Measurements from ENCODE around the gene RAB28.

Gene RAB28

DNA sequence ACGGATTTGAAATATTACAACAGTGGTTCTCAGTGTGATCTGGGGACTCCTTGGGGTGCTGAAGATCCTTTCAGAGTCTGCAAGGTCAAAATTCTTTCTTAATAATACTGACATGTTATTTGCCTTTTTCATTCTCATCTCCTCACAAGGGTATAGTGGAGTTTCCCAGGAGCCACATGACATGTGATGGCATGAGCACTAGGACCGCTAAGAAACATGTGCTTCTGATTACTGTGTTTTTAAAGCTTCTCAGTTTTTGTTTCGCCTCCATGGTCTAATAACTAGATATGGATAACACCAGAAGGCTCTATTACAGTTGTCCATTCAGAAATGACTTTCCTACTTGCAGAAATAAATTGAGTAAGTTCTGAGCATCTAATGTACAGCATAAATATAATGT, 156.1 kb downstream of the RAB28 start:
- H4K8ac ChIP-seq (ENCODE audit: low read depth, low read length) = no peak overlapping the region
- no peak overlapping the region for H3K23ac ChIP-seq (ENCODE audit: low read length)
- no peaks in the 10 kb centered on the region for H3K9me3 ChIP-seq (ENCODE audit: insufficient read depth, low read depth, low read length)
- no peak overlapping the region for H2AK5ac ChIP-seq (ENCODE audit: low read length)
- no peak overlapping the region for H3K4me2 ChIP-seq (ENCODE audit: low read length)
- no peak overlapping the region for H3K18ac ChIP-seq (ENCODE audit: low read length)
- no peaks in the 10 kb centered on the region for H3K27me3 ChIP-seq (ENCODE audit: insufficient read depth, low read length)
- H2BK12ac ChIP-seq (ENCODE audit: low read length) = no peak overlapping the region
- no peak overlapping the region for H2AFZ ChIP-seq (ENCODE audit: insufficient read depth, low read length, poor library complexity)
- H3K9ac ChIP-seq (ENCODE audit: low read length) = no peak overlapping the region
- H3K4me1 ChIP-seq (ENCODE audit: control insufficient read depth in 1 of 2, insufficient read depth in 2 of 2, low read length in 2 of 2) = no peaks in the 10 kb centered on the region
- no peak overlapping the region for H3K27ac ChIP-seq (ENCODE audit: low read depth, low read length)
- H3K79me2 ChIP-seq (ENCODE audit: control insufficient read depth, insufficient read depth, low read length, poor library complexity) = no peaks in the 10 kb centered on the region
- no peak overlapping the region for H3K14ac ChIP-seq (ENCODE audit: low read length)
- H3K4me3 ChIP-seq (ENCODE audit: low read depth, low read length) = no peak overlapping the region
- DNase-seq = no peak
- H4K91ac ChIP-seq (ENCODE audit: low read depth, low read length) = no peak overlapping the region
- H3K79me1 ChIP-seq (ENCODE audit: low read length) = no peaks in the 10 kb centered on the region
- no peak overlapping the region for H2BK120ac ChIP-seq (ENCODE audit: insufficient read depth, low read length, poor library complexity)
- WGBS (ENCODE audit: extremely low coverage, insufficient coverage, insufficient read length) = no CpG with 5 or more reads among the region's 3 CpGs
- no peak overlapping the region for H3K4ac ChIP-seq (ENCODE audit: low read depth, low read length)
- no peaks in the 10 kb centered on the region for H3K36me3 ChIP-seq (ENCODE audit: control insufficient read depth in 1 of 2, insufficient read depth in 2 of 2, low read length in 2 of 2)
- no peak overlapping the region for H2BK5ac ChIP-seq (ENCODE audit: low read depth, low read length, poor library complexity)
- no peak overlapping the region for H4K12ac ChIP-seq (ENCODE audit: low read depth, low read length)

DNA sequence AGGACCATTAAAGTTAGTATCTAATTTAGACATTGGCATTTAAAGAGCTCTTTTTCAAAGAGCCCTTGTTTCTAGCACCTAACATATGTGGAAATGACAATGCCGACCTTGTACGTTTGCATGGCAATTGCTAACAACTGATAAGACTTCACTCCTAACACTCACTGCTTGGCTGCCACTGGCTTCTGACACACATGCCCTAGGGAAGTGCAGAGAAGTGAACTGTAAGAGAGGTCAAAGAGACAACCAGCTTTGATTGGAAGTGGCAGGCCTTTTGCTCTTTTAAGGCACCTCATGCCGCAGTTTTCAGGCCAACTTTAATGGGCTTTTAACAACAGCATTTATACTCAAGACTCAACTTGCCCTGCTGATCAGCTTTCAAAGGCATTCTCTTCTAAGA, 158.4 kb downstream of the RAB28 start:
- Histone ChIP-seq H3K27ac (ENCODE audit: low read depth, low read length) (no peak overlapping the region), H3K18ac (ENCODE audit: low read length) (no peak overlapping the region), H3K23ac (ENCODE audit: low read length) (no peak overlapping the region), H4K91ac (ENCODE audit: low read depth, low read length) (no peak overlapping the region), H3K4ac (ENCODE audit: low read depth, low read length) (no peak overlapping the region), H3K79me2 (ENCODE audit: control insufficient read depth, insufficient read depth, low read length, poor library complexity) (no peaks in the 10 kb centered on the region), H2AFZ (ENCODE audit: insufficient read depth, low read length, poor library complexity) (no peak overlapping the region), H2AK5ac (ENCODE audit: low read length) (no peak overlapping the region), H3K27me3 (ENCODE audit: insufficient read depth, low read length) (no peaks in the 10 kb centered on the region), H3K14ac (ENCODE audit: low read length) (no peak overlapping the region), H3K4me3 (ENCODE audit: low read depth, low read length) (no peak overlapping the region), H3K4me1 (ENCODE audit: control insufficient read depth in 1 of 2, insufficient read depth in 2 of 2, low read length in 2 of 2) (no peaks in the 10 kb centered on the region), H3K4me2 (ENCODE audit: low read length) (no peak overlapping the region), H2BK12ac (ENCODE audit: low read length) (no peak overlapping the region), H4K12ac (ENCODE audit: low read depth, low read length) (no peak overlapping the region), H3K9me3 (ENCODE audit: insufficient read depth, low read depth, low read length) (no peaks in the 10 kb centered on the region), H3K9ac (ENCODE audit: low read length) (no peak overlapping the region), H3K79me1 (ENCODE audit: low read length) (no peaks in the 10 kb centered on the region), H2BK5ac (ENCODE audit: low read depth, low read length, poor library complexity) (no peak overlapping the region), H2BK120ac (ENCODE audit: insufficient read depth, low read length, poor library complexity) (no peak overlapping the region), H3K36me3 (ENCODE audit: control insufficient read depth in 1 of 2, insufficient read depth in 2 of 2, low read length in 2 of 2) (peaks cover 0 to 2% of the 10 kb centered on the region in 2 experiments), H4K8ac (ENCODE audit: low read depth, low read length) (no peak overlapping the region)
- WGBS (ENCODE audit: extremely low coverage, insufficient coverage, insufficient read length) = no CpG with 5 or more reads among the region's 3 CpGs
- DNase-seq = no peak

DNA sequence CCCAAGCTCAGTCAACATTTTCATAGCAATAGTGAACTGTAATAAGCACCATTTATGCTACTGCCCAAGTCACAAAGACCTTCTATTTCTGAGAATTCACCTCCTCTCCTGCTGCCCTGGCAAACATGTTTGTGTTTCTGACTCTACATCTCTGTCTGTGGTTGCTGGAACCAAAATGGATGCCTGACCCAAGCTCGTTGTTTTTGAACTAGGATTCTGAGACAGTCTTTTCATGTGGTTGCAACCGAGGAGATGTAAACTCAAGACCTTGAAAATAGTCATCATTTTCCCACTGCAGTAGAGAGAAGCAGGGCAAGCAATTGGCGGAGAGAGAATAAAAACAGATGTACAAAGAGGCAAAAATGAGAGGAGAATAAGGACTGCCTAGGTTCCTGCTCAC, 160.2 kb downstream of the RAB28 start:
- Histone ChIP-seq H2AK5ac (ENCODE audit: low read length) (no peak overlapping the region), H3K23ac (ENCODE audit: low read length) (no peak overlapping the region), H3K4me2 (ENCODE audit: low read length) (no peak overlapping the region), H3K27me3 (ENCODE audit: insufficient read depth, low read length) (no peaks in the 10 kb centered on the region), H3K14ac (ENCODE audit: low read length) (no peak overlapping the region), H3K79me1 (ENCODE audit: low read length) (no peaks in the 10 kb centered on the region), H3K4me1 (ENCODE audit: control insufficient read depth in 1 of 2, insufficient read depth in 2 of 2, low read length in 2 of 2) (no peaks in the 10 kb centered on the region), H3K27ac (ENCODE audit: low read depth, low read length) (no peak overlapping the region), H2BK5ac (ENCODE audit: low read depth, low read length, poor library complexity) (no peak overlapping the region), H3K9ac (ENCODE audit: low read length) (no peak overlapping the region), H4K8ac (ENCODE audit: low read depth, low read length) (no peak overlapping the region), H4K91ac (ENCODE audit: low read depth, low read length) (no peak overlapping the region), H3K4me3 (ENCODE audit: low read depth, low read length) (no peak overlapping the region), H4K12ac (ENCODE audit: low read depth, low read length) (no peak overlapping the region), H3K18ac (ENCODE audit: low read length) (no peak overlapping the region), H2BK12ac (ENCODE audit: low read length) (no peak overlapping the region), H2AFZ (ENCODE audit: insufficient read depth, low read length, poor library complexity) (no peak overlapping the region), H2BK120ac (ENCODE audit: insufficient read depth, low read length, poor library complexity) (no peak overlapping the region), H3K79me2 (ENCODE audit: control insufficient read depth, insufficient read depth, low read length, poor library complexity) (no peaks in the 10 kb centered on the region), H3K9me3 (ENCODE audit: insufficient read depth, low read depth, low read length) (no peaks in the 10 kb centered on the region), H3K36me3 (ENCODE audit: control insufficient read depth in 1 of 2, insufficient read depth in 2 of 2, low read length in 2 of 2) (peaks cover 0 to 2% of the 10 kb centered on the region in 2 experiments), H3K4ac (ENCODE audit: low read depth, low read length) (no peak overlapping the region)
- no CpG with 5 or more reads among the region's 3 CpGs for WGBS (ENCODE audit: extremely low coverage, insufficient coverage, insufficient read length)
- DNase-seq = no peak

DNA sequence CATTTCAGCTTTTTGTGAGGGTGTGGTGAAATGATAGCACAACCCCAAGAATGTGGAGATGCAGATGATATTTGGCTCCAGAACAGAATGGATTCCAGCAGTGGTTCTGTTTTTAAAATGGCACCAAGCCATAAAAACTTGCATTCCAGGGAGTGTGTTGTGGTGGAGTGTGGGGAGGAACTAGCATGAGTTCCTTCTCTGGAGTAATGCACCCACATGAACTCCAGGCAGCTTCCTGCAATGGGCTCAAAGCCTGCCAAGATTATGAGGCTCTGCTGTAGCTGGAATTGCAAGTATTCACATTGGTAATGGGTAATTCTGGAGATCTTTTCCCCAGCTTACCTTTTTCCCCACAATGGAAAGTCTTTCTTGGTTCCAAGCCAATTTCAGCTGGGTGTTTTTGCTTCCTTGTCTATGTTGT, 161.4 kb downstream of the RAB28 start:
- Histone ChIP-seq H2AK5ac (ENCODE audit: low read length) (no peak overlapping the region), H3K4ac (ENCODE audit: low read depth, low read length) (no peak overlapping the region), H3K79me1 (ENCODE audit: low read length) (no peaks in the 10 kb centered on the region), H3K27me3 (ENCODE audit: insufficient read depth, low read length) (no peaks in the 10 kb centered on the region), H3K23ac (ENCODE audit: low read length) (no peak overlapping the region), H3K18ac (ENCODE audit: low read length) (no peak overlapping the region), H2BK120ac (ENCODE audit: insufficient read depth, low read length, poor library complexity) (no peak overlapping the region), H4K8ac (ENCODE audit: low read depth, low read length) (no peak overlapping the region), H2AFZ (ENCODE audit: insufficient read depth, low read length, poor library complexity) (no peak overlapping the region), H2BK5ac (ENCODE audit: low read depth, low read length, poor library complexity) (no peak overlapping the region), H3K4me3 (ENCODE audit: low read depth, low read length) (no peak overlapping the region), H3K79me2 (ENCODE audit: control insufficient read depth, insufficient read depth, low read length, poor library complexity) (no peaks in the 10 kb centered on the region), H4K12ac (ENCODE audit: low read depth, low read length) (no peak overlapping the region), H3K4me1 (ENCODE audit: control insufficient read depth in 1 of 2, insufficient read depth in 2 of 2, low read length in 2 of 2) (no peaks in the 10 kb centered on the region), H3K9ac (ENCODE audit: low read length) (no peak overlapping the region), H3K14ac (ENCODE audit: low read length) (no peak overlapping the region), H2BK12ac (ENCODE audit: low read length) (no peak overlapping the region), H3K9me3 (ENCODE audit: insufficient read depth, low read depth, low read length) (no peaks in the 10 kb centered on the region), H3K27ac (ENCODE audit: low read depth, low read length) (no peak overlapping the region), H3K36me3 (ENCODE audit: control insufficient read depth in 1 of 2, insufficient read depth in 2 of 2, low read length in 2 of 2) (peaks cover 0 to 2% of the 10 kb centered on the region in 2 experiments), H4K91ac (ENCODE audit: low read depth, low read length) (no peak overlapping the region), H3K4me2 (ENCODE audit: low read length) (no peak overlapping the region)
- no peak for DNase-seq
